ENCODE results near the gene CCDC174.

- no peak for TF ChIP-seq CTCF (IDR thresholded peaks at IDR 0.05; ENCODE audit: low read depth, low read length, poor library complexity, severe bottlenecking)
- no peak for TF ChIP-seq EZH2phosphoT487 (IDR thresholded peaks at IDR 0.05; ENCODE audit: borderline replicate concordance, low read length)
Observed at GRCh38 chr3:14716591-14716990, 65.0 kb downstream of the CCDC174 start.
